ENCODE results near the gene GAGE10. TPM values are rescaled to one million over a fixed set of nuclear protein-coding genes. Genes with fewer than 3 reads are reported as not detected.

The GAGE10 gene
- total and polyA plus RNA-seq, 2 experiments from 2014 or later: not detected

DNA sequence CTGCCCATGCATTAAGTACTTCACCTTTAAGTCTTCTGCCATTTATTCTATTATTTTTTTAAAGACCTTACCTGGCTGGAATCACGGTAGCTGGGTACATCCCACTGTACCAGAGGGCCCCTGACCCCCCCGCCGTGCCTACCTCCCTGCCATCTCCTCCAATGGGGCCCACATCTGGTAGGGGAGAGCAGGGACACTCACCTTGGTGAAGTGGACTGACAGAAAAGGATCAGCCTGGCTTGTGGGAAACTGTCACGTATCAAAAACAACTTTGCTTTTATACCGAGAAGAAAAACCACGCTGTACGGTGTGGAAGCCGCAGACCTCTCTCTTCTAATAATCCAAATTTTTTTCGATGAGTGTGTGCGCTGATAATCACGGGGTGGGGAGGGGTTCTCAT is 39.0 kb upstream of the GAGE10 start, which contains the start of gene FOXP3:
FOXP3 (minus strand) TSS at position 251 of the 400 bp plus-strand sequence. CDS start 6,205 bp downstream, outside the sequence.
- Histone ChIP-seq H3K27ac (ENCODE audit: low read depth) (no peak within 1 kb of the TSS), H3K4me1 (ENCODE audit: insufficient read depth) (no peaks in the 10 kb centered on the region), H3K9me2 (ENCODE audit: insufficient read depth) (no peaks in the 10 kb centered on the region), H3K4me2 (no peak within 1 kb of the TSS), H3F3A (replicated peaks; ENCODE audit: low read depth) (no peaks in the 10 kb centered on the region), H2AFZ (no peak within 1 kb of the TSS), H3K79me2 (replicated peaks; ENCODE audit: insufficient read depth) (no peaks in the 10 kb centered on the region), H3K4me3 (no peak within 1 kb of the TSS), H3K36me3 (ENCODE audit: insufficient read depth) (no peaks in the 10 kb centered on the region), H4K20me1 (replicated peaks; ENCODE audit: insufficient read depth) (no peaks in the 10 kb centered on the region), H3K27me3 (ENCODE audit: insufficient read depth) (no peaks in the 10 kb centered on the region)
- Mint-ChIP-seq H3K27me3 (ENCODE audit: insufficient read depth, low read depth, poor library complexity) (peaks cover 8% of the 10 kb centered on the region), H3K36me3 (ENCODE audit: low read depth) (no peaks in the 10 kb centered on the region), H3K4me3 (no peak within 1 kb of the TSS; the same call in 2 of the 3 replicates), H3K9me3 (no peaks in the 10 kb centered on the region; the same call in 1 of the 3 replicates), H3K4me1 (peaks cover 14% of the 10 kb centered on the region), H3K27ac (no peak within 1 kb of the TSS)
- ATAC-seq: no peak
- no peak for DNase-seq (ENCODE audit: low spot score)
- TF ChIP-seq JUNB (IDR thresholded peaks at IDR 0.05; ENCODE audit: unreplicated experiment): no peak
- no peak for TF ChIP-seq ZNF462 (CRISPR knock-in tag; IDR thresholded peaks at IDR 0.05)
- no peak for TF ChIP-seq EZH2phosphoT487 (IDR thresholded peaks at IDR 0.05; ENCODE audit: unreplicated experiment)
- TF ChIP-seq CREB1 (CRISPR knock-in tag; IDR thresholded peaks at IDR 0.05; ENCODE audit: low read depth): no peak
- no peak for TF ChIP-seq ZNF114 (CRISPR knock-in tag; IDR thresholded peaks at IDR 0.05)

Data from GM23338 (cell line).